ENCODE measurements around the gene ZBTB1. TPM values are rescaled to one million over a fixed set of nuclear protein-coding genes. Genes with fewer than 3 reads are reported as not detected.

ZBTB1 gene
- total and polyA plus RNA-seq, 10 of the 15 experiments (the other 5 are each of a cell fraction or from before 2014, with no cell fraction given): 12.3 to 127 (median 40.0) TPM

DNA sequence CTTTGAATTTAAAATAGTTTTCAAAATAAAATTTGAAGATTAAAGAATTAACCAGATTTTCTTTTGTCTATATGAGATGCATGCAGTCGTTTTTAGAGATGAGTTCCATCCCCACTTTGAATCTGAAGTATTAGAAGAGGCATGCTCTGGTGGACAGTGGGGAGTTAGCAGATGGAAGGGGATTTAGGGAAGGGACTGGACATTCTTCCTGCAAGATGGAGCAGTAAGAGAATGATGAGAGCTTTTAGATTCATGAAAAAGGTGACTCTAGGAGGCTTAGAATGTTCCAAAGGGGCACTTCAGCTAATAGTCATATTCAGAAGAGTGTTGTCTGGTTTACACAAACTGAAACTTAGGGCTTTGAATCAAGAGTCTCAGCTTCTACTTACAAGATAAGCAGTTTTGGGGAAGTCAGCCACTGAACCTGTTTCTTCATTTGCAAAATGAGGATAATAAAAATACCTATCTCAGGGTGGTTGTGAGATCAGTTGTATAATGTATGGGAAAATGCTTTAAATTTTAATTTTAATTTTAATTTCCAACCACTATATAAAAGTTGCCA lies 3.7 kb downstream of the ZBTB1 start (continued):
- TF ChIP-seq PAX8 (IDR thresholded peaks at IDR 0.05) (no peak), JUNB (IDR thresholded peaks at IDR 0.05) (peak; percentile 95), NFIC (IDR thresholded peaks at IDR 0.05; ENCODE audit: low read depth, low read length) (peak; percentile 56; the same call in 1 of the 2 replicates), EED (IDR thresholded peaks at IDR 0.05; ENCODE audit: low read depth) (peak; percentile 33; the same call in 1 of the 2 replicates), EP300 (IDR thresholded peaks at IDR 0.05; ENCODE audit: borderline replicate concordance in 1 of 2, control insufficient read depth in 1 of 2, low read depth in 2 of 2, low read length in 2 of 2) (0 out of 4 replicates have a peak, but pooled peaks of 1 of the 2 experiments have one; percentile 64), ATF2 (IDR thresholded peaks at IDR 0.05; ENCODE audit: low read length) (peak; percentile 66; the same call in 1 of the 2 replicates)

DNA sequence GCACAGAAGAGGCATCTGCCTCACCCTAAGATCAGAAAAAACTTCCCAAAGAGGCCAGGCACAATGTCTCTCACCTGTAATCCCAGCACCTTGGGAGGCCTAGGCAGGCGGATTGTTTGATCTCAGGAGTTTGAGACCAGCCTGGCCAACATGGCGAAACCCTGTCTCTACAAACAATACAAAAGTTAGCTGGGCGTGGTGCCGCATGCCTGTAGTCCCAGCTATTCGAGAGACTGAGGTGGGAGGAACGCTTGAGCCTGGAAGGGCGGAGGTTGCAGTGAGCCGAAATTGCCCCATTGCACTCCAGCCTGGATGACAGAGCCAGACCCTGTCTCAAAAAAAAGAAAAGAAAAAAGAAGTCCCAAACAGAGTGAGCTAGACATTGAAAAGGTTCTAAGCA lies 4.5 kb downstream of the ZBTB1 start:
- CTCF ChIA-PET: interaction anchor here (0.9 to 6.3 kb wide), 14 partner anchors 13 to 164 kb away, joined by 3 to 63 read pairs (median 6); partner anchors contain the start of gene MTHFD1
- in situ Hi-C loops (cut with MboI): no loop called here
- FAIRE-seq (no peak), ATAC-seq (no peak), DNase-seq (ENCODE audit: low read depth, low spot score) (no peak)
- Histone ChIP-seq H2AFZ (ENCODE audit: control insufficient read depth, low read depth, low read length) (no peak overlapping the region), H3K27ac (ENCODE audit: control insufficient read depth, insufficient read depth) (peak overlapping the region; percentile 54), H3K4me3 (peak overlapping the region; percentile 41; the same call in 1 of the 2 replicates), H3K79me2 (ENCODE audit: control insufficient read depth, insufficient read depth, low read length) (peaks cover 97% of the 10 kb centered on the region), H3K4me2 (ENCODE audit: control insufficient read depth, insufficient read depth) (peak overlapping the region; percentile 93), H3K36me3 (ENCODE audit: control insufficient read depth in 2 of 2, insufficient read depth in 2 of 2, low read length in 1 of 2) (peaks cover 0 to 11% of the 10 kb centered on the region in 2 experiments; a peak in 3 of 4 replicates), H4K20me1 (ENCODE audit: control insufficient read depth, insufficient read depth) (peaks cover 5% of the 10 kb centered on the region), H3K4me1 (ENCODE audit: control insufficient read depth, insufficient read depth, low read length) (peaks cover 22% of the 10 kb centered on the region), H3K27me3 (replicated peaks in 1 of 2; ENCODE audit: control insufficient read depth in 2 of 2, insufficient read depth in 2 of 2, low read length in 1 of 2) (no peaks in the 10 kb centered on the region), H3K9ac (ENCODE audit: control insufficient read depth, insufficient read depth, low read length) (peak overlapping the region; percentile 26; the same call in 1 of the 2 replicates), H3K9me3 (replicated peaks; ENCODE audit: control insufficient read depth, insufficient read depth, low read length) (no peaks in the 10 kb centered on the region)
- RAD21 ChIA-PET (ENCODE audit: unreplicated experiment): interaction anchor here (1.0 to 4.2 kb wide), 14 partner anchors 8 to 383 kb away, joined by 3 to 24 read pairs (median 4); partner anchors contain the start of gene MTHFD1
- SMC1A ChIA-PET (ENCODE audit: uncharacterized antibody, unreplicated experiment): interaction anchor here (0.7 to 5.0 kb wide), 18 partner anchors 7 to 1042 kb away, joined by 3 to 40 read pairs (median 6); partner anchors contain the start of gene MTHFD1
- WGBS (ENCODE audit: insufficient coverage, insufficient replicate concordance, low lambda C conversion rate, missing lambda C conversion rate): 9% methylated on average over 8 of the region's 8 CpGs
- no TSS peak for BruUV-seq (replicated peaks)
- POLR2A ChIA-PET: interaction anchor here (0.5 to 3.0 kb wide), 4 partner anchors 7 to 150 kb away, joined by 8 to 19 read pairs (median 8); partner anchors contain the start of gene MTHFD1
- intact Hi-C loops (cut with micrococcal nuclease; ENCODE audit: unreplicated experiment): loop anchor here (2.0 to 5.0 kb wide), 3 partner anchors 64 to 172 kb away; no protein-coding TSS in a partner anchor
- peak; percentile 75 for TF ChIP-seq MLLT1 (IDR thresholded peaks at IDR 0.05)
- no peak for TF ChIP-seq EZH2 (IDR thresholded peaks at IDR 0.05; ENCODE audit: borderline replicate concordance, control insufficient read depth, low read depth, low read length)

Data from GM12878 (cell line).